Kidney (tissue), 14 donors: ENCODE data around the gene TCEANC2. TPM values are rescaled to one million over a fixed set of nuclear protein-coding genes. Genes with fewer than 3 reads are reported as not detected.
"Not testable (repeated sequence)": the region's sequence is repeated elsewhere in the genome, so short reads cannot be mapped to it uniquely, and the experiment has no call there.

Source experiments
- DNase-seq, 5 donors: peaks; one replicate each; pipeline ENCODE4 v3.0.0-alpha.2; 2013 to 2020
- FAIRE-seq: peaks from 2 replicates; lab custom pipeline; 2012; peaks lifted over from hg19 to GRCh38; lab: Jason Lieb, UNC
- H3K27ac ChIP-seq, 2 donors: one replicate each; pipeline ENCODE4 v1.7.0; 2013; ENCODE audit warnings: low read depth in 2 of 2, low read length in 2 of 2, inconsistent platforms in 1 of 2
- H3K27me3 ChIP-seq: one replicate; pipeline ENCODE4 v1.7.1; 2013; ENCODE audit warnings: low read length, inconsistent platforms; ENCODE audit not compliant: control insufficient read depth, insufficient read depth
- H3K36me3 ChIP-seq, 3 donors: one replicate each; pipeline versions ENCODE4 v1.7.0 to v1.7.1; 2013; ENCODE audit warnings: low read length in 3 of 3, control low read depth in 1 of 3, inconsistent platforms in 1 of 3; ENCODE audit not compliant: insufficient read depth in 3 of 3, control insufficient read depth in 2 of 3
- H3K4me1 ChIP-seq, 3 donors: one replicate each; pipeline versions ENCODE4 v1.7.0 to v1.7.1; 2013; ENCODE audit warnings: low read length in 3 of 3, inconsistent platforms in 1 of 3, low read depth in 1 of 3; ENCODE audit not compliant: control insufficient read depth in 2 of 3, insufficient read depth in 2 of 3
- H3K4me3 ChIP-seq, 3 donors: one replicate each; pipeline versions ENCODE4 v1.7.0 to v1.8.1; 2013; ENCODE audit warnings: low read length in 3 of 3, control low read depth in 1 of 3, inconsistent platforms in 1 of 3
- H3K9ac ChIP-seq, 3 donors: one replicate each; pipeline versions ENCODE4 v1.7.0 to v1.7.1; 2013; ENCODE audit warnings: low read length in 3 of 3, control low read depth in 1 of 3, inconsistent platforms in 1 of 3
- H3K9me3 ChIP-seq, 3 donors: one replicate each; pipeline versions ENCODE4 v1.7.0 to v1.7.1; 2013; ENCODE audit warnings: low read length in 3 of 3, control low read depth in 1 of 3, inconsistent platforms in 1 of 3; ENCODE audit not compliant: control insufficient read depth in 2 of 3, insufficient read depth in 1 of 3
- intact Hi-C: fragments of 100-400 bp; cut with DNase I; formaldehyde crosslinking; loops from one replicate; pipeline ENCODE4 v1.11.1; 2022
- polyA plus RNA-seq: library from polyadenylated mRNA; stranded (reverse); fragments of 350-450 nt; fragmentation: Illumina TruSeq; extraction: RNeasy Lipid Tissue Mini Kit (QIAGEN cat#74804); gene quantifications from one replicate; pipeline ENCODE4 v1.2.3, GENCODE V29; 2014; ENCODE audit warnings: low read depth, low replicate concordance; ENCODE audit not compliant: insufficient read depth
- total RNA-seq: library from RNA; stranded (reverse); fragmentation: NEBNext Ultra II Directional; extraction: Animal tissue kit (Norgen Biotek cat#: 25700); gene quantifications from one replicate; pipeline ENCODE4 v1.2.1, GENCODE V29; 2021
- TF ChIP-seq, protein P1 (sequence below): IDR thresholded peaks from 3 replicates; pipeline ENCODE4 v1.5.1; 2012; ENCODE audit warnings: mild to moderate bottlenecking, moderate library complexity, borderline replicate concordance; ENCODE audit not compliant: insufficient read depth; ENCODE audit errors: extremely low read depth
- donor health status: control.
- donor health status: control.
- donor health status: control.
- donor health status: control.
- donor health status: control.
- donor health status: DM: yes; HTN: yes; CAD: no.
- donor health status: Normal renal cell carcinoma (clear cell type).

Gene TCEANC2
- total and polyA plus RNA-seq, 2 donors from 2014 or later = 3.1 to 5.1 TPM

DNA sequence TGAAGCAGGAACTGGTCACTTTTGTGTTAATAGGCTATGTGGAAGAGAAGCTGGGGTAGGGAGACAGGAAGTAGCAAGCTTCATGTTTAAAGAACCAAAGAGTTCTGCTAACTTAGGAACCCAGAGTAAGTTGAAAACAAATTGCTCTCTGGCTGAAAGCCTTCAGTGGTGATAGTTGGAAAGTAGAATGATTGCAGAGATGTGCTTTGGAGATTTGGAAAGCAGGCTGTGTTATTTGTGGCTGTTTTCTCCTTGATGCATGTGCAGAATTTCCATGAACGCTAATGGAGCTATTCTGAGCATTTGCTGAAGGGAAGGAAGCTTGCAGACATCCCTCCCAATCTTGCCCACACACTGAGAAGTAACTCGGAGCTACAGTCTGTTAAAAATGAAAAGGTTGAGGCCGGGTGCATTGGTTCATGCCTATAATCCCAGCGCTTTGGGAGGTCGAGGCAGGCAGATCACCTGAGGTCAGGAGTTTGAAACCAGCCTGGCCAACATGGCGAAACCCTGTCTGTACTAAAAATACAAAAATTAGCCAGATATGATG is 45.7 kb downstream of the TCEANC2 start:
- H3K9ac ChIP-seq = no peak overlapping the region
- H3K4me1 ChIP-seq = peaks cover 0 to 9% (median 2%) of the 10 kb centered on the region in 3 donors
- intact Hi-C loops = no loop called here
- H3K36me3 ChIP-seq = peaks cover 0 to 3% (median 2%) of the 10 kb centered on the region in 3 donors
- H3K27ac ChIP-seq = no peak overlapping the region
- DNase-seq = no peak
- H3K9me3 ChIP-seq = no peaks in the 10 kb centered on the region
- H3K4me3 ChIP-seq = no peak overlapping the region
- no peaks in the 10 kb centered on the region for H3K27me3 ChIP-seq
- FAIRE-seq = no peak
- TF ChIP-seq, protein P1, sequence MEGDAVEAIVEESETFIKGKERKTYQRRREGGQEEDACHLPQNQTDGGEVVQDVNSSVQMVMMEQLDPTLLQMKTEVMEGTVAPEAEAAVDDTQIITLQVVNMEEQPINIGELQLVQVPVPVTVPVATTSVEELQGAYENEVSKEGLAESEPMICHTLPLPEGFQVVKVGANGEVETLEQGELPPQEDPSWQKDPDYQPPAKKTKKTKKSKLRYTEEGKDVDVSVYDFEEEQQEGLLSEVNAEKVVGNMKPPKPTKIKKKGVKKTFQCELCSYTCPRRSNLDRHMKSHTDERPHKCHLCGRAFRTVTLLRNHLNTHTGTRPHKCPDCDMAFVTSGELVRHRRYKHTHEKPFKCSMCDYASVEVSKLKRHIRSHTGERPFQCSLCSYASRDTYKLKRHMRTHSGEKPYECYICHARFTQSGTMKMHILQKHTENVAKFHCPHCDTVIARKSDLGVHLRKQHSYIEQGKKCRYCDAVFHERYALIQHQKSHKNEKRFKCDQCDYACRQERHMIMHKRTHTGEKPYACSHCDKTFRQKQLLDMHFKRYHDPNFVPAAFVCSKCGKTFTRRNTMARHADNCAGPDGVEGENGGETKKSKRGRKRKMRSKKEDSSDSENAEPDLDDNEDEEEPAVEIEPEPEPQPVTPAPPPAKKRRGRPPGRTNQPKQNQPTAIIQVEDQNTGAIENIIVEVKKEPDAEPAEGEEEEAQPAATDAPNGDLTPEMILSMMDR = no peak

DNA sequence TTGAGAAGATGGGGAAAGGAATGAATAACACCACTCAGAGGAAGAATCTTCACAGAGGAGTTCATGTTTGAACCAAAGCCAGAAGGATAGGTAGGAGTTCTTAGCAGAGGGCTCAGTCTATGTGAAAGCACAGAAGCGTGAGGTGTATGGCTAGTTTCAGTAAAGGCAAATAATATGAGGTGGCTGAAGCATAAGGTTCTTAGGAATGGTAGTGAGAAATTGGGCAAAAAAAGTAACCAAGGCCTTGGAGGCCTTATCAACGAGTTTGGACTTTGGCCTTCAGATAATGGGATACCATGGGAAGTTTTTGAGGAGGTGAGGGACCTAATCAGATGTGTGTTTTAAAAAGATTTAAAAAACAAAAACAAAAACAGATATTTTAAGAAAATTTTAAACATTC is 47.1 kb downstream of the TCEANC2 start:
- no peaks in the 10 kb centered on the region for H3K9me3 ChIP-seq
- intact Hi-C loops = no loop called here
- peaks cover 0 to 6% (median 2%) of the 10 kb centered on the region in 3 donors for H3K4me1 ChIP-seq
- FAIRE-seq (no peak), DNase-seq (no peak)
- TF ChIP-seq, protein P1 = no peak
- H3K4me3 ChIP-seq = no peak overlapping the region
- H3K27ac ChIP-seq = no peak overlapping the region
- no peaks in the 10 kb centered on the region for H3K27me3 ChIP-seq
- H3K9ac ChIP-seq = no peak overlapping the region
- H3K36me3 ChIP-seq = peaks cover 0 to 3% (median 2%) of the 10 kb centered on the region in 3 donors

DNA sequence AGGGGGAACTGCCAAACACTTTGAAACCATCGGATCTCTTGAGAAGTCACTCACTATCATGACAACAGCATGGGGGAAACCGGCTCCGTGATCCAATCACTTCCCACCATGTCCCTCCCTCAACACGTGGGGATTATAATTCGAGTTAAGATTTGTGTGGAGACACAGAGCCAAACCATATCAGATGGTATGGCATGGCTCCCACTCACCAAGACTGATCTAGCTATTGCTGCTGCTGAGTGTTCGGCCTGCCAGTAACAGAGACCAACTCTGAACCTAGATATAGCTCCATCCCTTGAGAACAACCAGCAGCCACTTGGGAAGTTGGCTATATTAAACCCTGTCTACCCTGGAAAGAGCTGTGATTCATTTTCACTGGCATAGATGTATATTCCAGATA is 50.0 kb downstream of the TCEANC2 start:
- Histone ChIP-seq H3K4me1 (peaks cover 0 to 2% (median 0%) of the 10 kb centered on the region in 3 donors), H3K27ac (no peak overlapping the region), H3K4me3 (no peak overlapping the region), H3K9me3 (no peaks in the 10 kb centered on the region), H3K27me3 (no peaks in the 10 kb centered on the region), H3K36me3 (no peaks in the 10 kb centered on the region), H3K9ac (no peak overlapping the region)
- TF ChIP-seq, protein P1 = no peak
- intact Hi-C loops = no loop called here
- DNase-seq (no peak), FAIRE-seq (no peak)

DNA sequence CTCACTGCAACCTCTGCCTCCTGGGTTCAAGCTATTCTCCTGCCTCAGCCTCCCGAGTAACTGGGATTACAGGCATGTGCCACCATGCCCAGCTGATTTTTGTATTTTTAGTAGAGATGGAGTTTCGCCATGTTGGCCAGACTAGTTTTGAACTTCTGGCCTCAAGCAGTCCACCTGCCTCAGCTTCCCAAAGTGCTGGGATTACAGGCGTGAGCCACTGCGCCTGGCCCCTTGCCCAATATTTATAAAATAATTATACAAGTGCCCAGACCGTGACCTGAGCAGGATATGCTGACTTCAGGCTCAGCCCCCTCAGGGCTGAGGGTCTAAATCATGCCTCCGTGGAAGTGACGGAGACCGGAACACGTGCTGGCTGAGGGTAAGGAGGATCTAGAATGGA is 51.2 kb downstream of the TCEANC2 start:
- H3K27me3 ChIP-seq, H3K9me3 ChIP-seq, DNase-seq, H3K4me3 ChIP-seq, H3K27ac ChIP-seq, intact Hi-C loops, FAIRE-seq, H3K36me3 ChIP-seq, H3K9ac ChIP-seq, H3K4me1 ChIP-seq: not testable (repeated sequence)
